ENCODE results near the gene OXNAD1. TPM values are rescaled to one million over a fixed set of nuclear protein-coding genes. Genes with fewer than 3 reads are reported as not detected.

The OXNAD1 gene, protein sequence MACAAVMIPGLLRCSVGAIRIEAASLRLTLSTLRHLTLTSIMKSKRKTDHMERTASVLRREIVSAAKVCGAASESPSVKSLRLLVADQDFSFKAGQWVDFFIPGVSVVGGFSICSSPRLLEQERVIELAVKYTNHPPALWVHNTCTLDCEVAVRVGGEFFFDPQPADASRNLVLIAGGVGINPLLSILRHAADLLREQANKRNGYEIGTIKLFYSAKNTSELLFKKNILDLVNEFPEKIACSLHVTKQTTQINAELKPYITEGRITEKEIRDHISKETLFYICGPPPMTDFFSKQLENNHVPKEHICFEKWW
- total RNA-seq, result 7.8 and 8.2 TPM in 2 replicates

DNA sequence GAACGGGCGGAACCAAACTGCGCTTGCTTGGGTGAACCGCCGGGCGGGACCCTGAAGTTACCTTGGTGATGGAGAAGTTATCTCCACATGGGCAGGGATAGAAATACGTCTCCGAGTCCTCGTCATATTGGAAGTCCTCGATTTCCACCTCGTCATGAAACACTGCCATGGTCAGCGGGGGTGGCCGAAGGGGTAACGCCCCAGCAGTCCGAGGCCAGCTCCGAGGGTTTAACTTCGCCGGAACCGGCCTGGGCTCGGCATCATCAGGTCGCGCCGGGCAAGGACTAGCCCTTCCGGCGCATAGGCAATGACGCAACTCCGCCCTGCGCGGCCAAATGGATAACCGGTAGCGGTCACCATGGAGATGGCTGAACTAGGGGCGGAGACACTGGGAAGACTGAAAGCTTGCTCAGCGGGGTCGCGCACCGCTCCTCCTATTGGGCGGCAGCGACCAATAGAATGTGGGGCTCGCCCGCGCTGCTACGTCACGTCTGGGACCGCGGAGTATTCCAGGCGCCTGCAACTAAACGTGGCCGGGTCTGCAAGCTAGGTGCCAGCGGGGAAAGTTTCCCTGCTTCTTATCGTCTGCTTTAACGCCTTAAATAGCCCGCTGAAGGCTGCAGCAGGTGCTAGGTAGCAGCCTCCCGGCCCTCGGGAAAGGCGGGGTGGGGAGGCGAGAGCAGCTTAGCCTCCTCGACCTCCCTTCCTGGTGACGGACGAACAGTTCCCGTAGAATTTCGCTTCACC is at the start of gene OXNAD1, which contains the start of gene DPH3:
Gene OXNAD1 (plus strand): TSS at position 505 of the 747 bp plus-strand sequence. CDS start 5,741 bp downstream, outside the sequence.
Gene DPH3 (minus strand): TSS at position 236 of the 747 bp plus-strand sequence. CDS start 67 bp downstream, at position 169.

Other genes starting within 250 kb of the OXNAD1 start
- gene GALNT15, start 90.5 kb upstream of the OXNAD1 start, total RNA-seq, result 2.8 and 11.5 TPM in 2 replicates
- gene DPH3, start 269 bp upstream of the OXNAD1 start, total RNA-seq, result 16.7 and 19.7 TPM in 2 replicates
- 21.9 and 29.3 TPM in 2 replicates for gene RFTN1, start 248.5 kb downstream of the OXNAD1 start, total RNA-seq